ENCODE results near the gene PXDN. TPM values are rescaled to one million over a fixed set of nuclear protein-coding genes. Genes with fewer than 3 reads are reported as not detected.

The PXDN gene
- total RNA-seq, 4 donors from 2014 or later, result 101 to 169 (median 134) TPM

DNA sequence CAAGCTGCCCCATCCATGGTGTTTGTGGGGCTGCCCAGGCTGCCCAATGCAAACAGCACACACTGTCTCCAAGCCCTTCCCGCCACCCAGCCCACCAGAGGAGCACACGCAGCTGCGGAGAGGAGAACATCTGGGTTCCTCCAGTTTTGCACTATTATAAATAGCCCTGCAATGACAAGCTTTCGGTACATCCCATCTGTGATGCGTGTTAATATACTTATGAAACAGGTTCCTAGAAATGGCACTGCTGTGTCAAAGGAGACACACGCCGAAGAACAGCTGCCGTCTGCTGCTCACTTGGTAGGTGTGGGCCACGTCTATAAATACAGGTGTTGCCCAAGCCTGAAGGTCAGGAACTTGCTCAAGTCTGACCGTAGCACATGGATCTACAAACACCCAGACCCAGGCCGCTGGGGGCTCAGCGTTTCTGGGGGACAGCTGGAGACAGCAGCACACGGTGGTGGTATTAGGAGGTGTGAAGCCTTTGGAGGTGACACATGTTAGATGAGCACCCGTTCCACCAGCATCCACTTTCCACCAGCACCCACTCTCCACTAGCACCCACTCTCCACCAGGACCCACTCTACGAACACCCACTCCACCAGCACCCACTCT is 34.3 kb downstream of the PXDN start:
- TF ChIP-seq, protein P1, sequence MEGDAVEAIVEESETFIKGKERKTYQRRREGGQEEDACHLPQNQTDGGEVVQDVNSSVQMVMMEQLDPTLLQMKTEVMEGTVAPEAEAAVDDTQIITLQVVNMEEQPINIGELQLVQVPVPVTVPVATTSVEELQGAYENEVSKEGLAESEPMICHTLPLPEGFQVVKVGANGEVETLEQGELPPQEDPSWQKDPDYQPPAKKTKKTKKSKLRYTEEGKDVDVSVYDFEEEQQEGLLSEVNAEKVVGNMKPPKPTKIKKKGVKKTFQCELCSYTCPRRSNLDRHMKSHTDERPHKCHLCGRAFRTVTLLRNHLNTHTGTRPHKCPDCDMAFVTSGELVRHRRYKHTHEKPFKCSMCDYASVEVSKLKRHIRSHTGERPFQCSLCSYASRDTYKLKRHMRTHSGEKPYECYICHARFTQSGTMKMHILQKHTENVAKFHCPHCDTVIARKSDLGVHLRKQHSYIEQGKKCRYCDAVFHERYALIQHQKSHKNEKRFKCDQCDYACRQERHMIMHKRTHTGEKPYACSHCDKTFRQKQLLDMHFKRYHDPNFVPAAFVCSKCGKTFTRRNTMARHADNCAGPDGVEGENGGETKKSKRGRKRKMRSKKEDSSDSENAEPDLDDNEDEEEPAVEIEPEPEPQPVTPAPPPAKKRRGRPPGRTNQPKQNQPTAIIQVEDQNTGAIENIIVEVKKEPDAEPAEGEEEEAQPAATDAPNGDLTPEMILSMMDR (IDR thresholded peaks at IDR 0.05; ENCODE audit: low read depth), result no peak

GRCh38 chr2:1709335-1709605 is 35.0 kb downstream of the PXDN start:
- TF ChIP-seq, protein P1 (IDR thresholded peaks at IDR 0.05; ENCODE audit: low read depth), result no peak

- TF ChIP-seq, protein P1 (IDR thresholded peaks at IDR 0.05; ENCODE audit: low read depth), result no peak
Observed at GRCh38 chr2:1708476-1709334, 35.6 kb downstream of the PXDN start.

DNA sequence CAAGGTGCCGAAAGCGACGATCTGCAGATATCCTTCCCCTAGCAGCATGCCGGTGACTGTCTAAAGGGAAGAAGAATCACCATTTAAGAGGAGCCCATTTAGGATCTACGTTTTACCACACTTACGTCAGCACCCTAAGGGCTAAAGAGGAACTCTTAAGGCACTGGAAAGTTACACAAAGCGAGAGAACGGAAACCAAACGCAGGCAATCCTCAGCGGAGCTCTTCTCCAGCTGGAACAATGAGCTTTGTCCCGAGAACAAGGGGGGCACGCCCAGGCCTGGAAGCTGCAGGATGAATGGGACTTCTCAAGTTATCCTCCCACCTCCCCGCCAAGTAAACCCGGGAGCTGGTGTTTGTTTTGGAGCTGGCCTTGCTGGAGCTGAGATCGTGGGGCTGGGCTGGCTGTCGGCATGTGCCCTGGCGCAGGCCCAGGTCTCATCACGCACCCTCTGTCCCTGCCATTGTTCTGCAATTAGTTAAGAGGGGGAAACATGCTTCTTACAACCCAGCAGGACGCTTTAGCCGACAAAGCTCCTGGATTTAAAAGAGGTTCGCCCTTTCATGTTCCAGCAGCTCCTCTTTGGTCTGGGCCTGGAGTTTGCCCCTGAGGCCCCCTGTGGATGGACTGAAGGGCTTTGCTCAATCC is 36.4 kb downstream of the PXDN start:
- TF ChIP-seq, protein P1 (IDR thresholded peaks at IDR 0.05; ENCODE audit: low read depth), result no peak

DNA sequence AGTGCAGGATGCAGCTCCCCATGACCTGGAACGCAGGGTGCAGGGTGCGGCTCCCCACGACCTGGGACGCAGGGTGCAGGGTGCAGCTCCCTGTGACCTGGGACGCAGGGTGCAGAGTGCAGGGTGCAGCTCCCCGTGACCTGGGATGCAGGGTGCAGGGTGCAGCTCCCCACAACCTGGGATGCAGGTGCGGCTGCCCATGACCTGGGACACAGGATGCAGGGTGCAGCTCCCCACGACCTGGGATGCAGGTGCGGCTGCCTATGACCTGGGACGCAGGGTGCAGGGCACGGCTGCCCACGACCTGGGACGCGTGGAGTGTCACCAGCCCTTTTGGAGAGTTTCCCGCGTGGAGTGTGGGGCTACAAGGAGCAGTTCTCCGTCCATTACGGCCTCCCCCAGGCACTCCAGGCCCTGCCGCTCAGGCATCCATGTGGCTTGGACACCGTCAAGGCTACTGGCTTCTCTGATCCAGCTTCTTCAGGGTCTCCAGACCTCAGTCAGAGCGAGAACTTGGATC is 38.7 kb downstream of the PXDN start:
- TF ChIP-seq, protein P1 (IDR thresholded peaks at IDR 0.05; ENCODE audit: low read depth), result no peak

DNA sequence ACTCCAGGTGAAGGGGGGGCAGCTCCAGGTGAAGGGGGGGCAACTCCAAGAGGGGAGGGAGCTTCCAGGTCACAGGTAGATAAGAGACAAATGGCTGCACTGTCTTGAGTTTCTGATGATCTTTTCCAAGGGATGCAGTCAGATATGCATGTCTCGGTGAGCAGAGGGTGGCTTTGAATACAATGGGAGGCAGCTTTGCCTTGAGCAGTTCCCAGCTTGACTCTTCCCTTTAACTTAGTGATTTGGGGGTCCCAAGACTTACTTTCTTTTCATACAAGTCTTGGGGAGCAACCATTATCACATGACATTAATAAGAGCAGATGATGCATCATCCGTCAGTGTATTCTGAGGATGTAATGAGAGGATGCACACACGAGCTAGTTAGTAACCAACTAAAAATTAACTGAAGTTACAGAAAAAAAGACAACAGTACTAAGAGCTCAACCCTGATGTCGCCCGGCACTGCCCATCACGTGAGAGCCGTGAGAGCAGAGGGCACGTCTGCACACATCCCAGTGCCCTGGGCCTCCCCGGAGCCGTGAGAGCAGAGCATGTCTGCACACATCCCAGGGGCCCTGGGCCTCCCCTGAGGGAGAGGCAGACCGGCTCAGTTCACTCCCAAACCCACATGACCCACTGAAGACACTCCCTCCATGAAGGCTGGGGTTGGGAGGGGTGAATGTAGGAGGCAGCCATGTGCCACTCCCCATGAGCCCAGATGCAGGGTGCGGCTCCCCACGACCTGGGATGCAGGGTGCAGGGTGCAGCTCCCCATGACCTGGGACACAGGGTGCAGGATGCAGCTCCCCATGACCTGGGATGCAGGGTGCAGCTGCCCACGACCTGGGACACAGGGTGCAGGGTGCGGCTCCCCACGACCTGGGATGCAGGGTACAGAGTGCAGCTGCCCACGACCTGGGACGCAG is 39.4 kb downstream of the PXDN start:
- TF ChIP-seq, protein P1 (IDR thresholded peaks at IDR 0.05; ENCODE audit: low read depth), result no peak
